Choroid plexus epithelial cell (primary cell): Measurements from ENCODE around the gene UGT1A7.

Experiments used
- DNase-seq: peaks from one replicate; pipeline ENCODE4 v3.0.0-alpha.2; 2010; ENCODE audit warnings: low read depth
- H3K4me3 ChIP-seq: 2 replicates; pipeline ENCODE4 v1.5.1; 2011; ENCODE audit warnings: low read depth, mild to moderate bottlenecking, control low read depth, low read length, moderate library complexity
- TF ChIP-seq, protein P1 (sequence below): conservative IDR thresholded peaks from 2 replicates; pipeline ENCODE4 v1.5.1; 2011; ENCODE audit warnings: low read depth, mild to moderate bottlenecking, control low read depth, inconsistent platforms, low read length, moderate library complexity

The UGT1A7 gene

DNA sequence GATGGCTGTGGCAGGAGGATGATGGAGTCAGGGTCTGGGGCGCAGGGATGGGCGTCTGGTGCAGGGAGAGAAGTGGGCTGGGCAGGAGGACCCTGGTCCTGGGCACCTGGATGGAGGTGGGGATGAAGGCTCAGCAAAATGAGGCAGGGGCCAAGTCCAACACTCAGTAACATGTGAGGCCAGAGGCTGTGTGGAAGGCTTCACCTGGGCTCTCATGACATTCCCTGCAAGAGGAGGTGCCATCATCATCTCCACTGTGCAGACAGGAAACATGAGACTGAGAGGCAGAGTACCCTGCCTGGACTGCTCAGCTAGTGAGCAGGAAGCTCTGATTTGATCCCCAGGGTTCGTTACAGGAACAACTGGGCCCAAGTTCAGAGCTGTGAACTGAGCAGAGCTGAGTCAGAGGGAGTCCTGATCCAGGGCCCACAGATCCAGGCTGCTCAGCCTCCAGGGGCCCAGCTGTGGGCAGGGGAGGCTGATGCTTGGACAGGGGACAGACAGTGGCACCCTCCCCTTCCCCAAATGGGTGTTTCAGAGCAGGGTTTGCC is 135.7 kb downstream of the UGT1A7 start:
- TF ChIP-seq, protein P1, sequence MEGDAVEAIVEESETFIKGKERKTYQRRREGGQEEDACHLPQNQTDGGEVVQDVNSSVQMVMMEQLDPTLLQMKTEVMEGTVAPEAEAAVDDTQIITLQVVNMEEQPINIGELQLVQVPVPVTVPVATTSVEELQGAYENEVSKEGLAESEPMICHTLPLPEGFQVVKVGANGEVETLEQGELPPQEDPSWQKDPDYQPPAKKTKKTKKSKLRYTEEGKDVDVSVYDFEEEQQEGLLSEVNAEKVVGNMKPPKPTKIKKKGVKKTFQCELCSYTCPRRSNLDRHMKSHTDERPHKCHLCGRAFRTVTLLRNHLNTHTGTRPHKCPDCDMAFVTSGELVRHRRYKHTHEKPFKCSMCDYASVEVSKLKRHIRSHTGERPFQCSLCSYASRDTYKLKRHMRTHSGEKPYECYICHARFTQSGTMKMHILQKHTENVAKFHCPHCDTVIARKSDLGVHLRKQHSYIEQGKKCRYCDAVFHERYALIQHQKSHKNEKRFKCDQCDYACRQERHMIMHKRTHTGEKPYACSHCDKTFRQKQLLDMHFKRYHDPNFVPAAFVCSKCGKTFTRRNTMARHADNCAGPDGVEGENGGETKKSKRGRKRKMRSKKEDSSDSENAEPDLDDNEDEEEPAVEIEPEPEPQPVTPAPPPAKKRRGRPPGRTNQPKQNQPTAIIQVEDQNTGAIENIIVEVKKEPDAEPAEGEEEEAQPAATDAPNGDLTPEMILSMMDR, result no peak
- no peak overlapping the region for H3K4me3 ChIP-seq
- DNase-seq, result no peak

DNA sequence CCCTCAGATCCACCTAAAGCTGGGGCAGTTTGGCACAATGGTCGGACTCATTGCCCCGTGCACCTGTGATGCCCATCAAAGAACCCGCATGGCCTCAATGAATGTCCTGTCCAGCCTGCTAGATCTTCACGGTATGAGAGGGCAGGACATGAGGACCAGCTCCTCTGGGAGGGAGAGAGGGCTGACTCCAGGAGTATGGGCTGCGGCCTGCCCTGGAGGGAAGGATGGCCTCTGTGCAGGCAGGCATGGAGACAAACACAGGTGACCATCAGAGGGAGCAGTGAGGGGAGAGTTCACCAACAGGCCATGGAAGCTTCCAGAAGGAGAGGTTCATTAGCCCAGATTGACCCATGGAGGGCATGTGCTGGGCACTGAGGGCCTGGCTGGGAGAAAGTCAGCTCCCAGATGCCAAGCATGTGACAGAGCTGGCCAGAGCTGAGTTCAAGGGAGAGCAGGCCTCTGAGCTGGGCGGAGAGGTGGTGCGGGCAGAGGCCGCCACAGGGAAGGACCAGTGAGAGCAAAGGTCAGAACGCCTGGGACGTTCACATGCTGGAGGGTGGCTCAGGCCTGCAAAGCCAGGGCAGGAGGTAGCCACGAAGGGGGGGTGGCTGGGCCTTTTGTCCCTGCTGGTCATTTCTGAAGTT is 136.4 kb downstream of the UGT1A7 start:
- TF ChIP-seq, protein P1, result no peak
- no peak for DNase-seq
- no peak overlapping the region for H3K4me3 ChIP-seq

DNA sequence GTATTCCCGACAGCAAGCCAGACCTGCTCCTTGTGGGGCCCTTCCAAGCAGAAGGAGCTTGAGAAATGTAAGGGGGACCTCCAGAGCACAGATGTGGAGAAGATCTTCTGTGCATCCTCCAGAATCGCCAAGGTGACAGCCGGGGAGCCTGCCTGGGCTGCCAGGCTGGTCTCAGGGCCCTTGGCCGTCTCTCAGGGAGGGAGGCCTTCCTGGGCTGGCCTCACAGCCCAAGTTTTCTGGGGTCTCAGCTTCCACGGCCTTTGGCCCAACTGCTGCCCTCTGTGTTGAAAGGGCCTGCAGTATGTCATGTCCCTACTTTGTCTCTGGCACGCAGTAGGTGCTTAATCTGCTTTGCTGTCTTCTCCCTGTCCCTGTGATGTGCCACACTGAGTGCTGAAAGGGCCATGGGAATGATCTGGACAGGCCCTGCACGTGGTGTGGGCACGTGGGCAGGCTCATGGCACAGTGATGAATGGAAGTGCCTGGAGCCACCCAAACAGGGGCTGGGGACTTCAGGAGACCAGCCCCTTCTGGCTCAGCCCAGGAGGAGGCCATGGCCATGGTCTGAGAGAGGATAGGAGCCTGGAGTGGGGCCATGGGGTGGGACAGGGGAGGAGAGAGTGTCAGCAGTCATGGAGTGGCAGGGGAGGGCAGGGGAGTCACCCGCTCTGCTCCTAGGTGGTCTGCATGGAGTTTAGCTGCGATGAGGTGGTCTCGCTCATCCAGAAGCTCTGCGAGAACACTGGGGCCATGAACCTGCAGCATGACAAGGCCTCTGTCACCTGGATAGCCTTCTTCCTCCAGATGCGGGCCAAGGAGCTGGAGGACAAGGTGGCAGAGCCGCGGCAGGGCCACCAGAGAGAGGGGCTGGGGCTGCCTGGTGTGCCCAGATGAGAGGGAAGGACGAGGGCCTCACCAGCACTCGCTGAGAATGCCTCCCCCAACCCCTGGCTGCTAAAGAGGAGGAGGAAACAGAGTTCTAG is 137.2 kb downstream of the UGT1A7 start:
- no peak for DNase-seq
- H3K4me3 ChIP-seq, result no peak overlapping the region

DNA sequence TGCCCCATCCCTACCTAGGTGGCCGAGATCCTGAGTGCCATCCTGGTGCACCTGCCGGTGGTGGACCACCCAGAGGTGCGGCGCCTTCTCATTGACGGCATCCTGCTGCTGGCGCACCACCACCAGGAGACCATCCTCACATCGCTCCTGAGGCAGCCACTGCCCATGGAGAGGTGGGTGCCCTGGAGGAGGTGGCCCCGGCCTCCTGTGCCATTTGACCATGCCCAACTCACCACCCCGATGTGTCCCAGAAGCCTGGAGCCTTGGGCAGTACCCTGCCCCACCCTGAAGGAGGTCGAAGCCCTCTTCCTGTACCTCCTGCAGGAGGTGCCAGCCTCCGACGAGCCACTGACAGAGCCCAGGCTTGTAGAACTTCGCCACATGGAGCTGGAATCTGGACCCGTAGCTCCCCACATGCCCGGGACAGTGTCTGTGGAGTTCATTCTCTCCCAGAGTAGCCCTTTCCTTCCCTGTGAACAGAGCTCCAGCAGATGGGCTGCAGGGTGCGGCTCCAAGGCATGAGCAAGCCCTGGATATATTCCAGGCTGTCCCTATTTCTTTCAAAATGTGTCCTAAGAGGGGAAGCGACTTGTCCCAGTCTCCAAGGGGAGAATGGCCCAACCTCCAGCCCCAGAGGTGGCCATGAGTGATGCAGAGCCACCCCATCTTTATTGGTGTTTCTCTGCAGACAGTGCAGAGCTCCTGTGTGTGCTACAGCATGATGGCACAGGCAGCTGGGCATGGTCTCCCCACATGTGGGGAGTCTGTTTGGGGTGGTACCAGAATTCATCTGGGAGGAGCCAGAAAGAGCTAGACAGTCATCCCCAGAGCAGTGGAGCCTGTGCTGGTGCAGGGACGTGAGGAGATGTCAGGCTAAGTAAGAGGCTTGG is 138.4 kb downstream of the UGT1A7 start:
- no peak overlapping the region for H3K4me3 ChIP-seq
- DNase-seq, result no peak
- TF ChIP-seq, protein P1, result no peak

More for the DNA sequence above, 137.2 kb downstream of the UGT1A7 start:
- TF ChIP-seq, protein P1, result no peak

DNA sequence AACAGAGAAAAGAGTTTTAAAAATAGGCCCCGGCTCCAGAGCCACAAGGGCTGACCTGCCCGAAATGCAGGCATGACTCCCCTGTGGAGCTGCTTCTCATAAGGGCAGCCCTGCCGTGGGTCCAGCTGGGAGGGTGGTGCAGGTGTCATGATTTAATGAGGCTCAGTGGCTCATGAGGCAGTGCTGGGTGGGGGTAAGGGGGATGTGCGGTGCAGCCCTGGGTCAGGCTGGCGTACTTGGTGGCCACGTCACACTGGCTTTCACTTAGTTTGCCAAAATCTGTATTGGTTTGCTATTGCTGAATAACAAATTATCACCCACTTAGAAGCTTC is 139.0 kb downstream of the UGT1A7 start:
- no peak for DNase-seq
- TF ChIP-seq, protein P1, result no peak
- H3K4me3 ChIP-seq, result no peak overlapping the region

DNA sequence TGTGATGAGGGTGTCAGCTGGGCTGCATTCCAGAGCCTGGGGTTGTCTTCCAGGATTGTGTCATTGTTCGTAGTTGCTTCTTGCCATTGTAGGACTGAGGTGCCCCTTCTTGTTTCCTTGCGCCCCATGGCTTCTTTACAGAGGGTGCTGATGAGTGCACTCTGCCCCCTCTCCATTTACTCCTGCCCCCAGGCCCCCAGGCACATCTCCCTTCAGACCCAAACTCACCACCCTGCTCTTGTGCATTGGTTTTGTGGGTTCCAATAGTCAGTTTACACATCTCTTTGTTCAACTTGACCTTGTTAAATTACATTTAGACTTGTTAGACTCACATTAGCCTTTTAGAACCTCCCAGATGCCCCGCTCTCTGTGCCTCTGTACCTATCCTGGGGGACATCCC is 139.5 kb downstream of the UGT1A7 start:
- TF ChIP-seq, protein P1, result no peak
- DNase-seq, result no peak

More for the DNA sequence above, 139.5 kb downstream of the UGT1A7 start:
- no peak overlapping the region for H3K4me3 ChIP-seq
